ENCODE data around the gene SLC25A1. TPM values are rescaled to one million over a fixed set of nuclear protein-coding genes. Genes with fewer than 3 reads are reported as not detected.

SLC25A1 gene
- total RNA-seq, 1 experiment from 2014 or later, result 151 TPM

- no peak overlapping the region for H2BK20ac ChIP-seq (ENCODE audit: low read depth, low read length, poor library complexity, severe bottlenecking)
Observed at GRCh38 chr22:19228179-19228578, 49.6 kb upstream of the SLC25A1 start.

More at GRCh38 chr22:19228179-19228578, 49.6 kb upstream of the SLC25A1 start:
- Histone ChIP-seq H2BK120ac (ENCODE audit: low read depth, low read length, poor library complexity, severe bottlenecking) (no peak overlapping the region), H3T11ph (ENCODE audit: low read length) (no peak overlapping the region), H3K4ac (ENCODE audit: low read depth, low read length) (no peak overlapping the region), H2BK12ac (ENCODE audit: insufficient read length, low read depth, low read length) (no peak overlapping the region), H4K5ac (ENCODE audit: insufficient read length, low read depth, low read length) (no peak overlapping the region), H3K56ac (ENCODE audit: insufficient read length, low read depth, low read length) (no peak overlapping the region), H3K4me2 (ENCODE audit: insufficient read depth, insufficient read length, low read length) (no peak overlapping the region), H3K23me2 (ENCODE audit: insufficient read length, low read depth, low read length, poor library complexity, severe bottlenecking) (no peaks in the 10 kb centered on the region), H2BK5ac (ENCODE audit: insufficient read length, low read length) (no peak overlapping the region), H2AK5ac (ENCODE audit: insufficient read length, low read length) (no peak overlapping the region), H3K27me3 (ENCODE audit: insufficient read depth, low read length) (no peaks in the 10 kb centered on the region), H4K8ac (replicated peaks; ENCODE audit: insufficient read length, low read depth, low read length) (no peak overlapping the region), H2AFZ (ENCODE audit: low read length) (no peak overlapping the region), H4K20me1 (ENCODE audit: control insufficient read depth, insufficient read depth, insufficient read length) (no peaks in the 10 kb centered on the region), H3K9ac (ENCODE audit: extremely low read depth, insufficient read length, low read length) (no peak overlapping the region), H3K4me1 (ENCODE audit: insufficient read depth, low read length) (no peaks in the 10 kb centered on the region), H4K91ac (ENCODE audit: insufficient read length, low read depth, low read length) (no peak overlapping the region), H3K14ac (ENCODE audit: insufficient read depth, low read length) (no peak overlapping the region), H3K79me2 (ENCODE audit: insufficient read depth, low read length) (no peaks in the 10 kb centered on the region), H3K79me1 (ENCODE audit: insufficient read depth, low read depth, low read length, poor library complexity, severe bottlenecking) (no peaks in the 10 kb centered on the region), H3K9me3 (ENCODE audit: control insufficient read depth, low read depth, low read length) (no peaks in the 10 kb centered on the region), H2BK15ac (ENCODE audit: low read depth, low read length) (no peak overlapping the region), H3K27ac (ENCODE audit: insufficient read length, low read depth, low read length) (no peak overlapping the region), H3K18ac (ENCODE audit: insufficient read length, low read depth, low read length) (no peak overlapping the region), H3K23ac (ENCODE audit: insufficient read length, low read depth, low read length) (no peak overlapping the region)
- no CpG with 5 or more reads among the region's 4 CpGs for WGBS (ENCODE audit: extremely low coverage, insufficient read length, low lambda C conversion rate)
- Mint-ChIP-seq H3K36me3 (ENCODE audit: insufficient read depth in 1 of 3, low read depth in 3 of 3) (peaks cover 16 to 62% (median 60%) of the 10 kb centered on the region in 3 experiments), H3K27ac (no peak overlapping the region; a peak in 1 of 7 replicates), H3K9me3 (no peaks in the 10 kb centered on the region), H3K4me3 (no peak overlapping the region), H3K4me1 (peaks cover 0 to 4% of the 10 kb centered on the region in 2 experiments; a peak in 1 of 4 replicates), H3K27me3 (ENCODE audit: low read depth) (no peaks in the 10 kb centered on the region)
- no peak for DNase-seq
- TF ChIP-seq, protein P1, sequence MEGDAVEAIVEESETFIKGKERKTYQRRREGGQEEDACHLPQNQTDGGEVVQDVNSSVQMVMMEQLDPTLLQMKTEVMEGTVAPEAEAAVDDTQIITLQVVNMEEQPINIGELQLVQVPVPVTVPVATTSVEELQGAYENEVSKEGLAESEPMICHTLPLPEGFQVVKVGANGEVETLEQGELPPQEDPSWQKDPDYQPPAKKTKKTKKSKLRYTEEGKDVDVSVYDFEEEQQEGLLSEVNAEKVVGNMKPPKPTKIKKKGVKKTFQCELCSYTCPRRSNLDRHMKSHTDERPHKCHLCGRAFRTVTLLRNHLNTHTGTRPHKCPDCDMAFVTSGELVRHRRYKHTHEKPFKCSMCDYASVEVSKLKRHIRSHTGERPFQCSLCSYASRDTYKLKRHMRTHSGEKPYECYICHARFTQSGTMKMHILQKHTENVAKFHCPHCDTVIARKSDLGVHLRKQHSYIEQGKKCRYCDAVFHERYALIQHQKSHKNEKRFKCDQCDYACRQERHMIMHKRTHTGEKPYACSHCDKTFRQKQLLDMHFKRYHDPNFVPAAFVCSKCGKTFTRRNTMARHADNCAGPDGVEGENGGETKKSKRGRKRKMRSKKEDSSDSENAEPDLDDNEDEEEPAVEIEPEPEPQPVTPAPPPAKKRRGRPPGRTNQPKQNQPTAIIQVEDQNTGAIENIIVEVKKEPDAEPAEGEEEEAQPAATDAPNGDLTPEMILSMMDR (conservative IDR thresholded peaks at IDR 0.05), result no peak

Data from H9 (cell line).